Measurements from ENCODE around the gene TRDN. TPM values are rescaled to one million over a fixed set of nuclear protein-coding genes. Genes with fewer than 3 reads are reported as not detected.

Gene TRDN
- polyA plus RNA-seq, 1 donor from 2014 or later = not detected

- Histone ChIP-seq H3K27me3 (ENCODE audit: insufficient read depth, low read depth, low read length) (no peaks in the 10 kb centered on the region), H3K4me2 (ENCODE audit: low read length) (no peak overlapping the region), H3K79me2 (replicated peaks; ENCODE audit: insufficient read depth, low read length) (no peaks in the 10 kb centered on the region), H3K4me3 (ENCODE audit: low read length) (no peak overlapping the region), H3K9me2 (ENCODE audit: insufficient read depth, low read length) (no peaks in the 10 kb centered on the region), H3F3A (ENCODE audit: insufficient read depth, low read length, poor library complexity, severe bottlenecking) (no peaks in the 10 kb centered on the region), H3K9me3 (ENCODE audit: low read length) (no peaks in the 10 kb centered on the region), H4K20me1 (ENCODE audit: insufficient read depth) (no peaks in the 10 kb centered on the region), H2AFZ (ENCODE audit: low read depth, low read length) (no peak overlapping the region), H3K36me3 (ENCODE audit: insufficient read depth, low read length) (no peaks in the 10 kb centered on the region), H3K9ac (ENCODE audit: low read length) (no peak overlapping the region), H3K27ac (ENCODE audit: low read length) (no peak overlapping the region)
- TF ChIP-seq, protein P1, sequence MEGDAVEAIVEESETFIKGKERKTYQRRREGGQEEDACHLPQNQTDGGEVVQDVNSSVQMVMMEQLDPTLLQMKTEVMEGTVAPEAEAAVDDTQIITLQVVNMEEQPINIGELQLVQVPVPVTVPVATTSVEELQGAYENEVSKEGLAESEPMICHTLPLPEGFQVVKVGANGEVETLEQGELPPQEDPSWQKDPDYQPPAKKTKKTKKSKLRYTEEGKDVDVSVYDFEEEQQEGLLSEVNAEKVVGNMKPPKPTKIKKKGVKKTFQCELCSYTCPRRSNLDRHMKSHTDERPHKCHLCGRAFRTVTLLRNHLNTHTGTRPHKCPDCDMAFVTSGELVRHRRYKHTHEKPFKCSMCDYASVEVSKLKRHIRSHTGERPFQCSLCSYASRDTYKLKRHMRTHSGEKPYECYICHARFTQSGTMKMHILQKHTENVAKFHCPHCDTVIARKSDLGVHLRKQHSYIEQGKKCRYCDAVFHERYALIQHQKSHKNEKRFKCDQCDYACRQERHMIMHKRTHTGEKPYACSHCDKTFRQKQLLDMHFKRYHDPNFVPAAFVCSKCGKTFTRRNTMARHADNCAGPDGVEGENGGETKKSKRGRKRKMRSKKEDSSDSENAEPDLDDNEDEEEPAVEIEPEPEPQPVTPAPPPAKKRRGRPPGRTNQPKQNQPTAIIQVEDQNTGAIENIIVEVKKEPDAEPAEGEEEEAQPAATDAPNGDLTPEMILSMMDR (IDR thresholded peaks at IDR 0.05; ENCODE audit: poor library complexity, severe bottlenecking) = no peak
- no peak for TF ChIP-seq MXI1 (conservative IDR thresholded peaks at IDR 0.05; ENCODE audit: poor library complexity, severe bottlenecking)
- TF ChIP-seq POLR2AphosphoS5 (IDR thresholded peaks at IDR 0.05) = no peak
- TF ChIP-seq RAD21 (conservative IDR thresholded peaks at IDR 0.05) = no peak
- no peak for TF ChIP-seq REST (IDR thresholded peaks at IDR 0.05; ENCODE audit: borderline replicate concordance)
- TF ChIP-seq EP300 (conservative IDR thresholded peaks at IDR 0.05; ENCODE audit: poor library complexity, severe bottlenecking) = no peak
- no peak for TF ChIP-seq EZH2 (IDR thresholded peaks at IDR 0.05; ENCODE audit: borderline replicate concordance, insufficient read depth, low read length, poor library complexity, severe bottlenecking)
- no peak for TF ChIP-seq SMC3 (conservative IDR thresholded peaks at IDR 0.05; ENCODE audit: poor library complexity)
- TF ChIP-seq TAF1 (IDR thresholded peaks at IDR 0.05; ENCODE audit: low read depth) = no peak
Observed at GRCh38 chr6:123203928-123204327, 432.8 kb downstream of the TRDN start.

DNA sequence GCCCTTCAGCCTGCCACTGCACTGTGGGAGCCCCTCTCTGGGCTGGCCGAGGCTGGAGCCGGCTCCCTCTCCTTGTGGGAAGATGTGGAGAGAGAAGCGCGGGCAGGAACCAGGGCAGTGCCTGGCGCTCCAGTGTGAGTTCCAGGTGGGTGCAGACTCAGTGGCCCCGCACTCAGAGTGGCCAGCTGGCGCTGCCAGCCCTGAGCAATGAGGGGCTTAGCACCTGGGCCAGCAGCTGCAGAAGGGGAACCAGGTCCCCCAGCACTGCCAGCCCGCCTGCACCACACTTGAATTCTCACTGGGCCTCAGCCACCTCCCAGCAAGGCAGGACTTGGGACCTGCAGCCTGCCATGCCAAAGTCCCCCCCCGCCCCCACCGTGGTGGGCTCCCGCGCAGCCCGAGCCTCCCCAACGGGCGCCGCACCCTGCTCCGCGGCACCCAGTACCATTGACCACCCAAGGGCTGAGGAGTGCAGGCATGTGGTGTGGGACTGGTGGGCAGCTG lies 434.8 kb downstream of the TRDN start:
- Histone ChIP-seq H3K27ac (ENCODE audit: low read length) (no peak overlapping the region), H3K9me3 (ENCODE audit: low read length) (no peaks in the 10 kb centered on the region), H3K4me2 (ENCODE audit: low read length) (no peak overlapping the region), H3K9me2 (ENCODE audit: insufficient read depth, low read length) (no peaks in the 10 kb centered on the region), H2AFZ (ENCODE audit: low read depth, low read length) (no peak overlapping the region), H3K27me3 (ENCODE audit: insufficient read depth, low read depth, low read length) (no peaks in the 10 kb centered on the region), H4K20me1 (ENCODE audit: insufficient read depth) (no peaks in the 10 kb centered on the region), H3K36me3 (ENCODE audit: insufficient read depth, low read length) (no peaks in the 10 kb centered on the region), H3F3A (ENCODE audit: insufficient read depth, low read length, poor library complexity, severe bottlenecking) (no peaks in the 10 kb centered on the region), H3K79me2 (replicated peaks; ENCODE audit: insufficient read depth, low read length) (no peaks in the 10 kb centered on the region), H3K9ac (ENCODE audit: low read length) (no peak overlapping the region), H3K4me3 (ENCODE audit: low read length) (no peak overlapping the region)
- TF ChIP-seq REST (IDR thresholded peaks at IDR 0.05; ENCODE audit: borderline replicate concordance) = no peak
- no peak for TF ChIP-seq EP300 (conservative IDR thresholded peaks at IDR 0.05; ENCODE audit: poor library complexity, severe bottlenecking)
- no peak for TF ChIP-seq RAD21 (conservative IDR thresholded peaks at IDR 0.05)
- TF ChIP-seq POLR2AphosphoS5 (IDR thresholded peaks at IDR 0.05) = no peak
- no peak for TF ChIP-seq TAF1 (IDR thresholded peaks at IDR 0.05; ENCODE audit: low read depth)
- TF ChIP-seq SMC3 (conservative IDR thresholded peaks at IDR 0.05; ENCODE audit: poor library complexity) = no peak
- no peak for TF ChIP-seq MXI1 (conservative IDR thresholded peaks at IDR 0.05; ENCODE audit: poor library complexity, severe bottlenecking)
- TF ChIP-seq, protein P1 (IDR thresholded peaks at IDR 0.05; ENCODE audit: poor library complexity, severe bottlenecking) = no peak
- no peak for TF ChIP-seq EZH2 (IDR thresholded peaks at IDR 0.05; ENCODE audit: borderline replicate concordance, insufficient read depth, low read length, poor library complexity, severe bottlenecking)
